Fibroblast of lung (primary cell): Measurements from ENCODE around the gene SAT2.

Experiments used
- EZH2 ChIP-seq: IDR thresholded peaks from 2 replicates; pipeline ENCODE4 v1.5.1; 2012; ENCODE audit warnings: low read length, control low read depth, mild to moderate bottlenecking; ENCODE audit errors: missing control alignments
- TF ChIP-seq, protein P1 (sequence below), 2 donors: IDR thresholded peaks in 1 of 2; conservative IDR thresholded peaks in 1 of 2; 1 replicate in 1 of 2; 2 replicates in 1 of 2; pipeline ENCODE4 v1.5.1; 2011 to 2012; ENCODE audit warnings: low read length in 2 of 2, control low read depth in 1 of 2, inconsistent platforms in 1 of 2, low read depth in 1 of 2, mild to moderate bottlenecking in 1 of 2

DNA sequence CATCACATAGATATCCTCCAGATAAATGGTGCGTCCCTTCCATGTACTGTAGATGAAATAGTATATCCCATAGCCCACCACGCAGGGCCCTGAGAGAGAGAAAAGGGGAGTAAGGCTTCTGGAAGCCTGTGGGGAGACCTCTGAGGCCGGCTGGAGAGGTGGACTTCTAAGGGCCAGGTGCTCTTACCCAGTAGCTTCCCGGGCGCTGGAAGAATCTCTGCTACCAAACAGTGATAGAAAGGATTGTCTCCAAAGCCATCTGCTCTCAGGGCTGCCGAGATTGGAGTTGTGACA lies 718 bp downstream of the SAT2 start:
- TF ChIP-seq, protein P1, sequence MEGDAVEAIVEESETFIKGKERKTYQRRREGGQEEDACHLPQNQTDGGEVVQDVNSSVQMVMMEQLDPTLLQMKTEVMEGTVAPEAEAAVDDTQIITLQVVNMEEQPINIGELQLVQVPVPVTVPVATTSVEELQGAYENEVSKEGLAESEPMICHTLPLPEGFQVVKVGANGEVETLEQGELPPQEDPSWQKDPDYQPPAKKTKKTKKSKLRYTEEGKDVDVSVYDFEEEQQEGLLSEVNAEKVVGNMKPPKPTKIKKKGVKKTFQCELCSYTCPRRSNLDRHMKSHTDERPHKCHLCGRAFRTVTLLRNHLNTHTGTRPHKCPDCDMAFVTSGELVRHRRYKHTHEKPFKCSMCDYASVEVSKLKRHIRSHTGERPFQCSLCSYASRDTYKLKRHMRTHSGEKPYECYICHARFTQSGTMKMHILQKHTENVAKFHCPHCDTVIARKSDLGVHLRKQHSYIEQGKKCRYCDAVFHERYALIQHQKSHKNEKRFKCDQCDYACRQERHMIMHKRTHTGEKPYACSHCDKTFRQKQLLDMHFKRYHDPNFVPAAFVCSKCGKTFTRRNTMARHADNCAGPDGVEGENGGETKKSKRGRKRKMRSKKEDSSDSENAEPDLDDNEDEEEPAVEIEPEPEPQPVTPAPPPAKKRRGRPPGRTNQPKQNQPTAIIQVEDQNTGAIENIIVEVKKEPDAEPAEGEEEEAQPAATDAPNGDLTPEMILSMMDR (conservative IDR thresholded peaks at IDR 0.05 in 1 of 2, IDR thresholded peaks at IDR 0.05 in 1 of 2; ENCODE audit: low read depth in 1 of 2, low read length in 2 of 2), result no peak
- TF ChIP-seq EZH2, result no peak
